ENCODE measurements around the gene NEU1. TPM values are rescaled to one million over a fixed set of nuclear protein-coding genes. Genes with fewer than 3 reads are reported as not detected.

The NEU1 gene
- total and polyA plus RNA-seq, 2 of the 8 experiments (the other 6 are each of a cell fraction or from before 2014, with no cell fraction given): 41.2 to 72.1 TPM

DNA sequence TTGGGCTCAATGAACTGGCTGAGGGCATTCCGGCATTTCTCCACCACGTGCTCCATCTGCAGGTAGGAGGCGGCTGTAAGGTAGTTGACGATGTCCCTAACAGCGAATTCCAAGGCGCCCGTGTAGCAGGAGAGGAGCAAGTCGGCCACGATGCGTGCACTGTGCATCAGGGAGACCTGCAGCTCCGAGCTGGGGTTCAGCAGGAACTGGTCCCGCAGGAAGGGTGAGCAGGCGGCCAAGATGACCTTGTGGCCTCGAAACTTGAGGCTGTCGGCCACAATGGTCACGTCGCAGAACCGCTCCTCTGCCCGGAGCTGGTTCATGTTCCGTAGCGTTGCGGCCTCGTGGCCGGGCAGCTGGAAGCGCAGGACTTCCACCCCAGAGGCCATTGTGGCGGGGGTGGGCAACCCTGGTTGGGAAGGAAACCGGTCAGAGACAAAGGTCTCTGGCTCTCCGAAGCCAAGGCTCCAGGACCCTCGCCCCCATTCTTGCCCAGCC is 38.3 kb upstream of the NEU1 start (continued):
- TF ChIP-seq, protein P1, sequence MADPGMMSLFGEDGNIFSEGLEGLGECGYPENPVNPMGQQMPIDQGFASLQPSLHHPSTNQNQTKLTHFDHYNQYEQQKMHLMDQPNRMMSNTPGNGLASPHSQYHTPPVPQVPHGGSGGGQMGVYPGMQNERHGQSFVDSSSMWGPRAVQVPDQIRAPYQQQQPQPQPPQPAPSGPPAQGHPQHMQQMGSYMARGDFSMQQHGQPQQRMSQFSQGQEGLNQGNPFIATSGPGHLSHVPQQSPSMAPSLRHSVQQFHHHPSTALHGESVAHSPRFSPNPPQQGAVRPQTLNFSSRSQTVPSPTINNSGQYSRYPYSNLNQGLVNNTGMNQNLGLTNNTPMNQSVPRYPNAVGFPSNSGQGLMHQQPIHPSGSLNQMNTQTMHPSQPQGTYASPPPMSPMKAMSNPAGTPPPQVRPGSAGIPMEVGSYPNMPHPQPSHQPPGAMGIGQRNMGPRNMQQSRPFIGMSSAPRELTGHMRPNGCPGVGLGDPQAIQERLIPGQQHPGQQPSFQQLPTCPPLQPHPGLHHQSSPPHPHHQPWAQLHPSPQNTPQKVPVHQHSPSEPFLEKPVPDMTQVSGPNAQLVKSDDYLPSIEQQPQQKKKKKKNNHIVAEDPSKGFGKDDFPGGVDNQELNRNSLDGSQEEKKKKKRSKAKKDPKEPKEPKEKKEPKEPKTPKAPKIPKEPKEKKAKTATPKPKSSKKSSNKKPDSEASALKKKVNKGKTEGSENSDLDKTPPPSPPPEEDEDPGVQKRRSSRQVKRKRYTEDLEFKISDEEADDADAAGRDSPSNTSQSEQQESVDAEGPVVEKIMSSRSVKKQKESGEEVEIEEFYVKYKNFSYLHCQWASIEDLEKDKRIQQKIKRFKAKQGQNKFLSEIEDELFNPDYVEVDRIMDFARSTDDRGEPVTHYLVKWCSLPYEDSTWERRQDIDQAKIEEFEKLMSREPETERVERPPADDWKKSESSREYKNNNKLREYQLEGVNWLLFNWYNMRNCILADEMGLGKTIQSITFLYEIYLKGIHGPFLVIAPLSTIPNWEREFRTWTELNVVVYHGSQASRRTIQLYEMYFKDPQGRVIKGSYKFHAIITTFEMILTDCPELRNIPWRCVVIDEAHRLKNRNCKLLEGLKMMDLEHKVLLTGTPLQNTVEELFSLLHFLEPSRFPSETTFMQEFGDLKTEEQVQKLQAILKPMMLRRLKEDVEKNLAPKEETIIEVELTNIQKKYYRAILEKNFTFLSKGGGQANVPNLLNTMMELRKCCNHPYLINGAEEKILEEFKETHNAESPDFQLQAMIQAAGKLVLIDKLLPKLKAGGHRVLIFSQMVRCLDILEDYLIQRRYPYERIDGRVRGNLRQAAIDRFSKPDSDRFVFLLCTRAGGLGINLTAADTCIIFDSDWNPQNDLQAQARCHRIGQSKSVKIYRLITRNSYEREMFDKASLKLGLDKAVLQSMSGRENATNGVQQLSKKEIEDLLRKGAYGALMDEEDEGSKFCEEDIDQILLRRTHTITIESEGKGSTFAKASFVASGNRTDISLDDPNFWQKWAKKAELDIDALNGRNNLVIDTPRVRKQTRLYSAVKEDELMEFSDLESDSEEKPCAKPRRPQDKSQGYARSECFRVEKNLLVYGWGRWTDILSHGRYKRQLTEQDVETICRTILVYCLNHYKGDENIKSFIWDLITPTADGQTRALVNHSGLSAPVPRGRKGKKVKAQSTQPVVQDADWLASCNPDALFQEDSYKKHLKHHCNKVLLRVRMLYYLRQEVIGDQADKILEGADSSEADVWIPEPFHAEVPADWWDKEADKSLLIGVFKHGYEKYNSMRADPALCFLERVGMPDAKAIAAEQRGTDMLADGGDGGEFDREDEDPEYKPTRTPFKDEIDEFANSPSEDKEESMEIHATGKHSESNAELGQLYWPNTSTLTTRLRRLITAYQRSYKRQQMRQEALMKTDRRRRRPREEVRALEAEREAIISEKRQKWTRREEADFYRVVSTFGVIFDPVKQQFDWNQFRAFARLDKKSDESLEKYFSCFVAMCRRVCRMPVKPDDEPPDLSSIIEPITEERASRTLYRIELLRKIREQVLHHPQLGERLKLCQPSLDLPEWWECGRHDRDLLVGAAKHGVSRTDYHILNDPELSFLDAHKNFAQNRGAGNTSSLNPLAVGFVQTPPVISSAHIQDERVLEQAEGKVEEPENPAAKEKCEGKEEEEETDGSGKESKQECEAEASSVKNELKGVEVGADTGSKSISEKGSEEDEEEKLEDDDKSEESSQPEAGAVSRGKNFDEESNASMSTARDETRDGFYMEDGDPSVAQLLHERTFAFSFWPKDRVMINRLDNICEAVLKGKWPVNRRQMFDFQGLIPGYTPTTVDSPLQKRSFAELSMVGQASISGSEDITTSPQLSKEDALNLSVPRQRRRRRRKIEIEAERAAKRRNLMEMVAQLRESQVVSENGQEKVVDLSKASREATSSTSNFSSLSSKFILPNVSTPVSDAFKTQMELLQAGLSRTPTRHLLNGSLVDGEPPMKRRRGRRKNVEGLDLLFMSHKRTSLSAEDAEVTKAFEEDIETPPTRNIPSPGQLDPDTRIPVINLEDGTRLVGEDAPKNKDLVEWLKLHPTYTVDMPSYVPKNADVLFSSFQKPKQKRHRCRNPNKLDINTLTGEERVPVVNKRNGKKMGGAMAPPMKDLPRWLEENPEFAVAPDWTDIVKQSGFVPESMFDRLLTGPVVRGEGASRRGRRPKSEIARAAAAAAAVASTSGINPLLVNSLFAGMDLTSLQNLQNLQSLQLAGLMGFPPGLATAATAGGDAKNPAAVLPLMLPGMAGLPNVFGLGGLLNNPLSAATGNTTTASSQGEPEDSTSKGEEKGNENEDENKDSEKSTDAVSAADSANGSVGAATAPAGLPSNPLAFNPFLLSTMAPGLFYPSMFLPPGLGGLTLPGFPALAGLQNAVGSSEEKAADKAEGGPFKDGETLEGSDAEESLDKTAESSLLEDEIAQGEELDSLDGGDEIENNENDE (IDR thresholded peaks at IDR 0.05; ENCODE audit: insufficient replicate concordance, low read length): no peak
- TF ChIP-seq, protein P2, sequence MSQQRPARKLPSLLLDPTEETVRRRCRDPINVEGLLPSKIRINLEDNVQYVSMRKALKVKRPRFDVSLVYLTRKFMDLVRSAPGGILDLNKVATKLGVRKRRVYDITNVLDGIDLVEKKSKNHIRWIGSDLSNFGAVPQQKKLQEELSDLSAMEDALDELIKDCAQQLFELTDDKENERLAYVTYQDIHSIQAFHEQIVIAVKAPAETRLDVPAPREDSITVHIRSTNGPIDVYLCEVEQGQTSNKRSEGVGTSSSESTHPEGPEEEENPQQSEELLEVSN (IDR thresholded peaks at IDR 0.05): peak; percentile 84
- TF ChIP-seq, protein P3, sequence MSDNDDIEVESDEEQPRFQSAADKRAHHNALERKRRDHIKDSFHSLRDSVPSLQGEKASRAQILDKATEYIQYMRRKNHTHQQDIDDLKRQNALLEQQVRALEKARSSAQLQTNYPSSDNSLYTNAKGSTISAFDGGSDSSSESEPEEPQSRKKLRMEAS (IDR thresholded peaks at IDR 0.05): peak; percentile 78
- TF ChIP-seq KDM4A (IDR thresholded peaks at IDR 0.05; ENCODE audit: low read depth, low read length, severe bottlenecking) (peak; percentile 30), HDAC2 (IDR thresholded peaks at IDR 0.05; ENCODE audit: borderline replicate concordance in 1 of 2, low read depth in 2 of 2, low read length in 2 of 2) (no peak)
